Left ventricle myocardium superior (tissue), 1 donor: ENCODE results near the gene CDKN2B-AS1. TPM values are rescaled to one million over a fixed set of nuclear protein-coding genes. Genes with fewer than 3 reads are reported as not detected.
"Not testable (repeated sequence)": the region's sequence is repeated elsewhere in the genome, so short reads cannot be mapped to it uniquely, and the experiment has no call there.

Source experiments
- ATAC-seq: fragments of 200-7000 bp; cut with Tn5 transposase; one replicate; pipeline ENCODE4 v1.9.1; 2020; ENCODE audit warnings: mild to moderate bottlenecking, moderate library complexity
- DNase-seq: peaks from one replicate; pipeline ENCODE4 v3.0.0-alpha.2; 2020
- intact Hi-C: fragments of 100-400 bp; cut with micrococcal nuclease; formaldehyde crosslinking; loops from one replicate; pipeline ENCODE4 v1.11.0; 2022
- total RNA-seq: library from RNA; stranded (reverse); fragmentation: NEBNext Ultra II Directional; extraction: Animal tissue kit (Norgen Biotek cat#: 25700); gene quantifications from one replicate; pipeline ENCODE4 v1.2.1, GENCODE V29; 2021
- donor health status: DM: no; HTN: yes; CAD: no; lungs with severe emphysema.

The CDKN2B-AS1 gene
- total RNA-seq, 1 donor from 2014 or later = 0.17 TPM

DNA sequence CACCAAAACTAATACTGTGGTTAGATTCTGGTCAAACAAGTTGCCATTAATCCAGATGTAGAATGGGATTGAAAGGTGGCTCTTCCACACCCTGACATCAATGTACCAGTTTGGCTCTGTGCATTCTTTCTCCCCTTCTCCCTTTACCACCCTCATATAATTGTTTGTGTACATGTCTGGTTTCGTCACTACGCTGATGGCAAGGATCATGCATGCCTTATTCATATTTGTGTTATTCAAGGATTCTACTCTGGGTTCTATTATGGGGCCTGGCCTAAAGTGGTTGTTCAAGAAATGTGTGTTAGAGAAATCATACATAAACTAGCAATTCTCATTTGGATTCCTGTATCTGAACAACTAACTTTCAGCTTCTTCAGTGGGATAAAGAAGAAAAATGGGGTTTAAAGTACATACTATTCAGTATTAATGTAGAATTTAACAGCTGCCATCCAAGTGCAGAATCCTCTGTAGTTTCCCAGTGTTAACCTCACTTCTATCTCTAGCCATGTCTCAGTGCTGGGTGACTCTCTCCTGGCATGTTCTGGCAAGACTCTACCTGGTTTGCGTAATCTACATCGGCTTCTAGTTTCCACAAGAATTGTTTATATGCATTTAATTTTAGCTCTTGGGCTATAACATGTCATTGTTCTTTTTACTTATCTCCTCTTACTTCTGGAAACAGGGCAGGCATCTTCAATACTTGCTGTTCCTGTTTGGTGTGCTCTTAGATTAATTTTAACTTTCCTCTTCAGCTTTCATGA is 42.5 kb downstream of the CDKN2B-AS1 start:
- intact Hi-C loops = loop anchor here (5.0 kb wide), 1 partner anchor 225 kb away; no protein-coding TSS in a partner anchor
- ATAC-seq (no peak), DNase-seq (no peak)

DNA sequence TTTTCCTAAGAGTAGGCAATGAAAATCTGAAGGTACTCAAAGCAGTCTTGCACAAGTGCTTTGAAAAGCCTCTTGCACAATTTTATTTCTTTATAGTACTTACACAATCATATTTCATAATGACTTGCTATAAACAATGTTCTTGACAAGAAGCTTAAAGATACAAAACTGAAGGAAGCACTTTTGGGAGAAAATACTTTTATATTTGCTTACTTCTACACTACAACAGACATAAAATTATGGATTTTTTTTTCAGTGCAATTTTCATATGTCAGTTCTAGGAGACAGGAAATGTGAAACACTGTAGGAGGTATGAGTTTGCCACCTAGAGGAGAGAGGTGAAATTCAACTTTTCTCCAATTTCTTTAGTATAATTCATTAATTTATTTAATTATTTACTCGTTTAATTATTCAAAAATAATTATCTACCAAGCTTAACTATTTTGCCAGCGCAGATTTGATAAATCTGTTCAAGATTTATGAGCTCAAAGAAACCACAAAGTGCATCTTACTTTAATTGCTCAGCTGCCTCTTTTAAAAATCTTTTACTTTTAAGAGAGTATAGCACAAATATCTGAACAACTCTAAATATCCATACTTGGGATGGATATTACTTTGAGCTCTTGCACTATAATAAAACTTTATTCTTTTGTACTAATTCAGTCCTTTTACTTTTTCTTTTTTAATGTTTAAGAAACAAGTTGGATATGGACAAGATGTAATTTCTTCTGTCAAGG is 43.5 kb downstream of the CDKN2B-AS1 start:
- DNase-seq = no peak
- no peak for ATAC-seq

DNA sequence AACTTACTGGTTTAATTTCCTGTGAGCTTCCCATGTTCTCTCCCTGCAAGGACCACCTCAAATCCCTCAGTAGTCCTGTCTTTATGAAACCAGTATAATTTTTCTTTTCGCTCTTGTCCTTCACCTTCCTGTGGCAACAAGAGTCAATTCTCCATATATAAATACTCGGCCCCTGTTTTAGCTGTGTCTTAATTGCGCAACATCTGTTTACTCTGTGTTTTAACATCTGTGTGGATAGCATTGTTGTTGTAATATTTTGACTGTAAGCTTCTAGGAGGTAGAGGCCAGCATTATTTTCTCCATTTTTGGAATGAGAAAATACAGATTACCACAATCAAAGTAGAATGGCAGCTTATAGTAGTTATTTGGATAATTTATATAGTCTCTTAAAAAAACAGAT is 44.7 kb downstream of the CDKN2B-AS1 start:
- no peak for ATAC-seq
- DNase-seq = no peak
- intact Hi-C loops = loop anchor here (5.0 kb wide), 1 partner anchor 227 kb away; no protein-coding TSS in a partner anchor

More for the DNA sequence above, 43.5 kb downstream of the CDKN2B-AS1 start:
- intact Hi-C loops = loop anchor here (5.0 kb wide), 1 partner anchor 226 kb away; no protein-coding TSS in a partner anchor

- intact Hi-C loops = no loop called here
- DNase-seq (no peak), ATAC-seq (no peak)
These were observed 46.2 kb downstream of the CDKN2B-AS1 start for GRCh38 chr9:22040760-22041159.

GRCh38 chr9:22041344-22041743 is 46.8 kb downstream of the CDKN2B-AS1 start:
- DNase-seq = no peak
- ATAC-seq = no peak
- intact Hi-C loops = no loop called here

DNA sequence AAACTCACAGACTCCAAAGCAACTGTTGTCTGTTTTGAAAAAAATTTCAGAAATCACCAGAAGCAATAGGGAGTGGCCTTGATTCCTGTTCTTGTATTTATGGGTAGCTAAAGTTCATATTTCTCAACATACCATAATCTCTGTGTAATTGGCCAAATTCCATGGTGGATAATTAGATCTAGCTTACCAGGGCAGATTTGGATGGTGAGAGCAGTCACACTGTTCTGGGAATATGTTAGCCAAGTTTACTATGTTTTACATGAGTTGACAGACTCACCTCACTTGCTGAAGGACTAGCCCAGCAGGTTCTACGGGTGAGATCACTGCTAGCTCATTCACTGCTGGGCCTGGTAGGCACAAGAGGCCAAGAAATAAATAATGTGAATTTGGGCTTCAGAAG is 47.2 kb downstream of the CDKN2B-AS1 start:
- ATAC-seq (no peak), DNase-seq (no peak)
- intact Hi-C loops = no loop called here

DNA sequence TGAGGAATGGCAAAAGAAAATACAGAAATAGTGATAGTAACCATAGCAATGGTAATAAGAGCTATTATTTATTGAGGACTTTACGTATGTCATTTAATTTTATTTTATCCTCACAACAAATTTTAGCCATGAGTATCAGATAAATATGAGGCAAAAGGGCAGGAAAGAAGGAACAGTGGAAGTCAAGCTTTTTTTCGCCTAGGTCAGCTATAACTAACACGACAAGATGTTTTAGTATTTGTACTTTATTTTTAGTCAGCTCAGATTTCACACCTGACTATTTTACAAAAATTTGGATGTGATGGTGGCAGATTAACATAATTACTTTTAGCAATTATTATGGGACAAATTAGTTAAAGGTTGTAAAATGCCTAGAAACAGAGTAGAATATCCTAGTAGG is 49.3 kb downstream of the CDKN2B-AS1 start:
- no peak for ATAC-seq
- DNase-seq = no peak
- intact Hi-C loops = no loop called here

DNA sequence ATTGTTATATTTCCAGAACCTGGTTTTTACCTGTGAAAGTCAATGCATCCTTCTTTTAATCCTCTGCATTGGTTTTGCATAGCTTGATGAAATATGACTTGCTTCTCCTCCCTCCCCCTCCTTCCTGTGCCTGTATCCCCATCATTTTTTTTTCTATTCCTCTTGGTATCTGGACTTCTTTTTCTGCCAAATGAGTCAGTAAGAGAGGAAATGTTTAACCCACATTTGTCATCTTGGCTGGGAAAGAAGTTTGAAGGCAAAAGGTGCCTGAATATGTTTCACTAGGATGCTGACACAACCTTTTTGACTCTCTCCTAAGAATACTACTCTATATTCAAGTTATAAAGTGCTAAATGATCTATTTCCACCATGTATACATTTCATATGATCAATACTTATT is 50.0 kb downstream of the CDKN2B-AS1 start:
- DNase-seq (no peak), ATAC-seq (no peak)
- intact Hi-C loops = no loop called here

GRCh38 chr9:22045423-22045822 is 50.8 kb downstream of the CDKN2B-AS1 start:
- ATAC-seq = no peak
- intact Hi-C loops = no loop called here
- DNase-seq = no peak

- ATAC-seq (no peak), DNase-seq (no peak)
- intact Hi-C loops = no loop called here
These were observed 51.8 kb downstream of the CDKN2B-AS1 start for GRCh38 chr9:22046243-22046885.

DNA sequence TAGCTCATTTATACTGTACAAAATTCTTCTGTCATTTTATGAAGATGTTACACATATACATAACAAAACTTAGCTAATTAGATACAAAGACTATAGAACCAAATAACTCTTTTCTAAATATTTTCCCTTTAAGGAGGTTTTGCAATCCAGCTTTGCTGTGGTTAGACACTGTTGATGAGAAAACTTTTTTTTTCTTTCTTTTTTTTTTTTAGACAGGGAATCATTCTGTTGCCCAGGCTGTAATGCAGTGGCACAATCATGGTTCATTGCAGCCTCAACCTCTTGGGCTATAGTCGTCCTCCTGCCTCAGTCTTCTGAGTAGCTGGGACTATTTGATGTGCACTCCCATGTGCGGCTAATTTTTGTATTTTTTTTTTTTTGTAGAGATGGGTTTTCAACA is 53.0 kb downstream of the CDKN2B-AS1 start:
- no peak for ATAC-seq
- intact Hi-C loops = no loop called here
- no peak for DNase-seq

DNA sequence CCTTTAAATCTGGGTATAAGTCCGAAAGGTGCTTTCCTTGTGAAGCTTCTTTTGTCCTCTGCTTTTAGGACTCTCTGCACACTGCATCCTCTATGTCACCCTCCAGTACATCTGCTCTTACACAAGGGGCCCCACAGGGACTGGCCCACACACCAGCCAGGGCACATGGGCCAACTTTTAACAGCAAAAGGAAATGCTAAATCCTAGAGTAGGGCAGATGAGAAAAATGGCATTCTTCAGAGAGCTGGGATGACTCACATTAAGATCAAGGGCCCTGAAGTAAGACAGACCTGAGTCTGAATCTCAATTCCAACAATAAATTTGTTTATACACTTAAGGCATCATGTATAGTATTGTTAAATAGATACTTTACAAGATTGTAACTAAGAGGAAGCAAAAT is 54.8 kb downstream of the CDKN2B-AS1 start:
- DNase-seq (no peak), ATAC-seq (no peak)
- intact Hi-C loops = no loop called here

DNA sequence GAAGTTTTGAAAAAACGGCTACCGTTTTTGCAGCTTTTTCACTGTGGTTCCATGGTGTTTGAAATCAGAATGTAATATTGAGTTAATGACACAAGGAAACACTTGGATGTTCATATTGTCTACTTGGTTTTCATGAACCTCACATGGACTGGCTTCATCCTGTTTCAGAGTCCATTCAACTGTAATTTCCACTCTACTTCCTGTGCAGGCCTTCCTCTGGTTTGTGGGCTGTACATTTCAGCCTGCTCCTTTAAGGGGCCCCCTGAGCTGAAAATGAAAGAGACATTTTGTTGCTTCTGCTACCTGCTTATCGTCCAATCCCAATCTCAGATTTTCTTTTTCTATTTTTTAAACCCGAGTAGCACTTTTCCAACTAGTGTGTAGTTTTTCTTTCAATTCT is 56.3 kb downstream of the CDKN2B-AS1 start:
- ATAC-seq = no peak

DNA sequence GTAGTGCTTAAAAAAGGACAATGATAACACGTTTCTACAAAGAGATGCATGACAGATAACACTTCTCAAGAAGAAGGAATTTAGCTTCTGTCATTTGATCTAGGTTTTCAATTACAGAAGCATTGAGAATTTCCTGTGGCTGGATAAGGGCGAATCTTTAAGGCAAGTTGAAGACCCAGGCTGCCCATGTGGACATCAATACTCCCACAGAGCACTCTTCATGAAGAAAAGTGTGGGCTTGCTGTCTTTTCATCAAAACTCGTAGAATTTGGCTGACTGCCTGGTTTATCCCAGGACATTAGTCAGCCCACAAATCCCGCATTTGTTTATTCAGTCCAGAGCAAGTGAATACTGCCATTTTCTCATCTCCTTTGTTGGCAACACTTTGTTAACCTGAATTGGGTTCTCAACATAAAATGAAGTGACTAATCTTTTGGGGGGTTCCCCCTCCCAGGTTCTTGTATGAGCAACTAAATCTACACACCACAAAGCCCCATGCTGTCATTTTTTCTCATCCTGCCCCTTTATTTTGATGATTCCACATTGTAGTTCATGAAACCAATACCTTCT is 57.9 kb downstream of the CDKN2B-AS1 start:
- DNase-seq (no peak), ATAC-seq (no peak)

More for the DNA sequence above, 56.3 kb downstream of the CDKN2B-AS1 start:
- intact Hi-C loops = no loop called here
- no peak for DNase-seq

DNA sequence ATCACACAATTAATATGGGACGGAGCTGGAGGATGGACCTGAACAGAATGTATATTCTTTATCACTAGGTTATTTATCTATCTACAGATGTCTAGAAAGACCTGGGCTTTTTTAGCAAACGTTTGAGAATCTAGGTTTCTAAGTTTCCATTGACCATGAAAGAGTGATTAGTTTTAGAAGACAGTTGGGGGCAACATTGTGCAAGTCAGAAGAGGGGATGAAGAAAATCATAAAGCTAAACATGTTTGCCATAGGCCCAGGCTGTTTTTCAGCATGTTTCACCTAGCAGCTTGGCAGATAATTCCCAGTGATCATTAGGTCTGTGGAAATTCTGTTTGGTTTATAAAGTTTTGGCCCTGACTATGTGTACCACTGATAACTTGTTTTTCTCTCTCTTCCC is 58.6 kb downstream of the CDKN2B-AS1 start:
- ATAC-seq = no peak
- intact Hi-C loops = no loop called here
- no peak for DNase-seq

More for the DNA sequence above, 57.9 kb downstream of the CDKN2B-AS1 start:
- intact Hi-C loops = no loop called here

DNA sequence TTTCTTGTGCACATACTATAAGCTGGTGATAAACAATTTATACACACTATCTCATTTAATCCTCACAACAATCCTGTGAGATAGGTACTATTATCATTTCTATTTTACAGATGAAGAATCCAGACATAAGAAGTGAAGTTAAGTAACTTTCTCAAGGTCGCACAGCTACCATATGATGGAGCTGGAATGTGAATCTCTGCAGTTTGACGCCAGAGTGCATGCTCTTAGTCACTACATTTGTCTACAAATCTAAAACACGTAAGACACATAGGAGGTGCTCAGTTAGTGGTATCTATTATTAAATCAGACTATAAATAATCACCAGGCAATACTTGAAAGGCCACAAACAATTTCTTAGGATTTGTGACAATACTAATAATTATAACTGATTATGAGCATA is 59.5 kb downstream of the CDKN2B-AS1 start:
- ATAC-seq = no peak
- DNase-seq = no peak
- intact Hi-C loops = no loop called here

GRCh38 chr9:22054529-22054928 is 59.9 kb downstream of the CDKN2B-AS1 start:
- intact Hi-C loops = no loop called here
- ATAC-seq (no peak), DNase-seq (no peak)

DNA sequence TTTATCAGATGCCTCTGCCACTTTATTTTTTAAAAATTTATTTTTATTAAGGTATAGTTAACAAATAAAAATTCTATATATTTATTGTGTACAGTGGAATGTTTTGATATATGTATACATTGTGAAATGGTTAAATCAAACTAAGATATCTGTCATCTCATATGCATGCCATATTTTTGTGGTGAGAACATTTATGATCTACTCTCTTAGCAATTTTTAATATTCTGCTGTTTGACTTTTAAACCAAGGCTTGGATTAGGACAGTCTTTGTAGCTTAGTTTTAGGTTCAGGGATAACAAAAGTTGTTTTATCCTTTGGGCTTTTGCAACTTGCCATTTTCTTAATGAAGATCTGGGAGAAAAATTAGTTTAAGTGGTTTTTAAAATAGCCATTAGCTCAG is 60.5 kb downstream of the CDKN2B-AS1 start:
- ATAC-seq (no peak), DNase-seq (no peak)
- intact Hi-C loops = no loop called here

GRCh38 chr9:22056402-22056801 is 61.8 kb downstream of the CDKN2B-AS1 start:
- ATAC-seq (no peak), DNase-seq (no peak)
- intact Hi-C loops = no loop called here

DNA sequence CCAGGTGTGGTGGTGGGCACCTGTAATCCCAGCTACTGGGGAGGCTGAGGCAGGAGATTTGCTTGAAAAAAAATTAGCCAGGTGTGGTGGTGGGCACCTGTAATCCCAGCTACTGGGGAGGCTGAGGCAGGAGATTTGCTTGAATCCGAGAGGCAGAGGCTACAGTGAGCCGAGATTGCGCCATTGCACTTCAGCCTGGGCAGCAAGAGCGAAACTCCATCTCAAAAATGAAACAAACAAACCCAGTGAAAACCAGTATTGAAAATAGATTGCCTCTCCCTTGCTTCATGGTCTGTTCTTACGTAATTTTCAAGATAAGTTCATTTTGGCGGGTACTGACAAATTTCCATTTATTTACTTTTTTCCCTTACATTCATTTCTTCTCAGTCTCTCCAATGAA is 63.4 kb downstream of the CDKN2B-AS1 start:
- intact Hi-C loops, DNase-seq, ATAC-seq: not testable (repeated sequence)
